ENCODE results near the gene CLDN22.

- TF ChIP-seq POLR2AphosphoS5 (IDR thresholded peaks at IDR 0.05), result no peak
- no peak for TF ChIP-seq CTCF (IDR thresholded peaks at IDR 0.05)
- TF ChIP-seq POLR2A (IDR thresholded peaks at IDR 0.05), result no peak
- TF ChIP-seq EP300 (IDR thresholded peaks at IDR 0.05), result no peak
Observed at GRCh38 chr4:183332447-183332846, 12.4 kb upstream of the CLDN22 start.

Data from upper lobe of left lung (tissue), 4 donors.